ENCODE measurements around the gene KCNH4. TPM values are rescaled to one million over a fixed set of nuclear protein-coding genes. Genes with fewer than 3 reads are reported as not detected.

The KCNH4 gene
- polyA plus RNA-seq, 1 donor (not counting 4 experiments of a cell fraction or from before 2014, with no cell fraction given) = not detected

DNA sequence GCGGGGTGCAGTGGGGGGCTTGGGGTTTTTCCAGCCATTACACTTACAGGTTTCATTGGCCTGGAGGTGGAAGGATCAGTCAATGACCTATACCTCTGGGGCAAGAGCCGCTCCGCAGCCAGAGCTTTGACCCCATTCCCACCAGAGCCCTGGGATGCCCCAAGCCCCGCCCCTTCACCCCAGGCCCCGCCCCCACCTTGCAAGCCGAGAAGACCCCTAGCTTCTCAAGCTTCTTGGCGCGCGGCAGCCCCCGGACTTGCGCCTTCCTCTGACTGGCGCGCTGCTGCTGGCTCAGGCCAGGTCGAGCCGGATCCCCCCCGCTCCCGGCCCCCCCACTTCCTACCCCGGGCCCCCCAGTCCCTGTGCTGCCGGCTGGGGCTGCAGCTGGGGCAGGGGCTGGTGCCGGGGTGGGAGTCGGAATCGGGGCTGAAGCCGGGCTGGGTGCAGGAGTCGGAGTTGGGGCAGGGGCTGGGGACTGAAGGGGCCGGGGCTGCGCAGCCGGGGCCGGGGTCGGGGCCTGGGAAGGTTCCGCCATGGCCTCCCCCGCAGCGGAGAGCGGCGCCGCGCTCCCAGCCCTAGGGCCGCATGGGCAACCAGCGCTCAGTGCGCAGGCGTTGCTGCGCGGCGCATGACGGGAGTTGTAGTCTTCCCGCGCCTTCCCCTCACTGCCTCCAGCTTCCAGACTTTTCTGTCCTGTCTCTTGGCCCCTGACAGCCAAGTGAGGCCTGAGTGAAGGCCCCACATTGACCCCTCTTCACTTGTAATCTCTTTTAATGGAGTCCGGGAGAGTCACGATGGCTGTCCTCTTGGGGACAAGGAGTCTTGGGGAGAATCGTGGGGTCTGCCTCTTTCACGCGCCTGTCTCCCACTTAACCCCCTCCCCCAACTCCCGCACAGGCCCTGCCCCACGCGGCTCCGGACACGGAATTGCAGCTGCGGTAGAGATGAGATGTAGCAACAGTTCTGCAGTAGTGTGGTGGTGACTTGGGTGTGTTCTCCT is 59.9 kb downstream of the KCNH4 start, which contains the start of gene KAT2A:
KAT2A (minus strand) TSS at position 598 of the 1,000 bp plus-strand sequence; CDS start at position 535, 63 bp downstream.
- no peaks in the 10 kb centered on the region for H4K20me1 ChIP-seq (ENCODE audit: control insufficient read depth, extremely low read depth, insufficient read depth, low read length)
- TF ChIP-seq, protein P1, sequence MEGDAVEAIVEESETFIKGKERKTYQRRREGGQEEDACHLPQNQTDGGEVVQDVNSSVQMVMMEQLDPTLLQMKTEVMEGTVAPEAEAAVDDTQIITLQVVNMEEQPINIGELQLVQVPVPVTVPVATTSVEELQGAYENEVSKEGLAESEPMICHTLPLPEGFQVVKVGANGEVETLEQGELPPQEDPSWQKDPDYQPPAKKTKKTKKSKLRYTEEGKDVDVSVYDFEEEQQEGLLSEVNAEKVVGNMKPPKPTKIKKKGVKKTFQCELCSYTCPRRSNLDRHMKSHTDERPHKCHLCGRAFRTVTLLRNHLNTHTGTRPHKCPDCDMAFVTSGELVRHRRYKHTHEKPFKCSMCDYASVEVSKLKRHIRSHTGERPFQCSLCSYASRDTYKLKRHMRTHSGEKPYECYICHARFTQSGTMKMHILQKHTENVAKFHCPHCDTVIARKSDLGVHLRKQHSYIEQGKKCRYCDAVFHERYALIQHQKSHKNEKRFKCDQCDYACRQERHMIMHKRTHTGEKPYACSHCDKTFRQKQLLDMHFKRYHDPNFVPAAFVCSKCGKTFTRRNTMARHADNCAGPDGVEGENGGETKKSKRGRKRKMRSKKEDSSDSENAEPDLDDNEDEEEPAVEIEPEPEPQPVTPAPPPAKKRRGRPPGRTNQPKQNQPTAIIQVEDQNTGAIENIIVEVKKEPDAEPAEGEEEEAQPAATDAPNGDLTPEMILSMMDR (optimal IDR thresholded peaks at IDR 0.05 in 1 of 3, IDR thresholded peaks at IDR 0.05 in 1 of 3, conservative IDR thresholded peaks at IDR 0.05 in 1 of 3; ENCODE audit: extremely low read depth in 1 of 3, insufficient read depth in 2 of 3, low read length in 3 of 3) = no peak
- TF ChIP-seq EZH2 (IDR thresholded peaks at IDR 0.05; ENCODE audit: low read length) = no peak
- peaks cover 23% of the 10 kb centered on the region for H3K4me1 ChIP-seq (ENCODE audit: control insufficient read depth, extremely low read depth, insufficient read depth, low read length)
- H3K9me1 ChIP-seq (ENCODE audit: control insufficient read depth, extremely low read depth, insufficient read depth, low read length) = no peaks in the 10 kb centered on the region
- H2AFZ ChIP-seq (ENCODE audit: control insufficient read depth, low read length) = no peak within 1 kb of the TSS
- DNase-seq (ENCODE audit: low read depth, low spot score) (no peak), FAIRE-seq (peak; percentile 84)
- no peaks in the 10 kb centered on the region for H3K27me3 ChIP-seq (ENCODE audit: control insufficient read depth, extremely low read depth, insufficient read depth, low read length)
- H3K9me3 ChIP-seq (ENCODE audit: control insufficient read depth, low read depth, low read length) = no peaks in the 10 kb centered on the region
- H3K4me3 ChIP-seq (ENCODE audit: control insufficient read depth in 2 of 3, extremely low read depth in 1 of 3, insufficient read depth in 2 of 3, low read depth in 1 of 3, low read length in 3 of 3) = peak within 1 kb of the TSS; percentile 67 to 75 (median 68)
- no peak within 1 kb of the TSS for H3K27ac ChIP-seq (ENCODE audit: control insufficient read depth, insufficient read depth, low read length)
- dilution Hi-C loops (cut with MboI; ENCODE audit: extremely low pct_ligation_motif_present, low sequenced_read_pairs) = no loop called here
- H3K36me3 ChIP-seq (ENCODE audit: control insufficient read depth in 2 of 2, extremely low read depth in 1 of 2, insufficient read depth in 2 of 2, low read length in 2 of 2) = peaks cover 20 to 25% of the 10 kb centered on the region in 2 experiments
- peak within 1 kb of the TSS; percentile 88 for H3K4me2 ChIP-seq (ENCODE audit: control insufficient read depth, extremely low read depth, insufficient read depth, low read depth, low read length)
- H3K9ac ChIP-seq (ENCODE audit: control insufficient read depth, extremely low read depth, insufficient read depth, low read length) = peak within 1 kb of the TSS; percentile 29
- H3K79me2 ChIP-seq (ENCODE audit: control insufficient read depth, insufficient read depth, low read length) = peaks cover 3% of the 10 kb centered on the region

DNA sequence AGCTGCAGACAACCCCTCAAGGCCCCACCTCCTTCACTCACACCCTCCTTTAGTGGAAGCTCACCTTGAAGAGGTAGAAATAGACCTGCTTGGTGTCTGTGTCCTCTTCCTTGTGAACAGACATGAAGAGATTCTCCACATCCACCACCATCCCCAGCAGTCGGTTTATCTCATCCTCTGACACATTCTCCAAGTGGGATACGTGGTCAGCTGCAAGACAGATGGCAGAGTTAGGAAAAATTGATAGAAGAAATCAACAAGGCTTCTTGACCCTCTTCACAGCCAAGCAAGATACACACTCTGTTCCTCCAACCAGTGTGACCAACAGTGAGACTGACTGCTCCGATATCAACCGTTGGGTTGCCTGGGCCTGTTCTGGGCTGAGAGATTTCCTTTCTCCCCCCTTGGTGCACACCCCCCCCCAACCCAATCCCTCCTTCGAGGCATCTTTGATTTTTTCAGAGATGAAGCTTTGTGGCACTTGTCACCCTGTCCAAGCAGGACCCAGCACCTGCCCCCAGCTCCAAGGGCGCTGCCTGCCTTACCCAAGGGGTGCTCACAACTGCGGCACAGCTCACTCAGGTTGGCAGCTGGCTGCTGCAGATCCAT is 60.7 kb downstream of the KCNH4 start:
- DNase-seq (ENCODE audit: low read depth, low spot score) = no peak
- Histone ChIP-seq H3K36me3 (ENCODE audit: control insufficient read depth in 2 of 2, extremely low read depth in 1 of 2, insufficient read depth in 2 of 2, low read length in 2 of 2) (peaks cover 16 to 28% of the 10 kb centered on the region in 2 experiments), H3K9me1 (ENCODE audit: control insufficient read depth, extremely low read depth, insufficient read depth, low read length) (no peaks in the 10 kb centered on the region), H3K79me2 (ENCODE audit: control insufficient read depth, insufficient read depth, low read length) (peaks cover 3% of the 10 kb centered on the region), H3K27me3 (ENCODE audit: control insufficient read depth, extremely low read depth, insufficient read depth, low read length) (no peaks in the 10 kb centered on the region), H3K4me1 (ENCODE audit: control insufficient read depth, extremely low read depth, insufficient read depth, low read length) (peaks cover 23% of the 10 kb centered on the region), H3K9me3 (ENCODE audit: control insufficient read depth, low read depth, low read length) (no peaks in the 10 kb centered on the region), H3K27ac (ENCODE audit: control insufficient read depth, insufficient read depth, low read length) (no peak overlapping the region), H2AFZ (ENCODE audit: control insufficient read depth, low read length) (no peak overlapping the region), H4K20me1 (ENCODE audit: control insufficient read depth, extremely low read depth, insufficient read depth, low read length) (no peaks in the 10 kb centered on the region), H3K4me3 (ENCODE audit: control insufficient read depth in 2 of 3, extremely low read depth in 1 of 3, insufficient read depth in 2 of 3, low read depth in 1 of 3, low read length in 3 of 3) (peak overlapping the region; percentile 67 to 75 (median 68)), H3K4me2 (ENCODE audit: control insufficient read depth, extremely low read depth, insufficient read depth, low read depth, low read length) (peak overlapping the region; percentile 88), H3K9ac (ENCODE audit: control insufficient read depth, extremely low read depth, insufficient read depth, low read length) (peak overlapping the region; percentile 24)
- TF ChIP-seq, protein P1 (optimal IDR thresholded peaks at IDR 0.05 in 1 of 3, IDR thresholded peaks at IDR 0.05 in 1 of 3, conservative IDR thresholded peaks at IDR 0.05 in 1 of 3; ENCODE audit: extremely low read depth in 1 of 3, insufficient read depth in 2 of 3, low read length in 3 of 3) = no peak
- TF ChIP-seq EZH2 (IDR thresholded peaks at IDR 0.05; ENCODE audit: low read length) = no peak
- FAIRE-seq = peak; percentile 69
- dilution Hi-C loops (cut with MboI; ENCODE audit: extremely low pct_ligation_motif_present, low sequenced_read_pairs) = no loop called here
